ENCODE measurements around the gene RRP1B. TPM values are rescaled to one million over a fixed set of nuclear protein-coding genes. Genes with fewer than 3 reads are reported as not detected.

RRP1B gene
- total and polyA plus RNA-seq, 2 donors (not counting 1 experiment from before 2014, with no cell fraction given): 6.0 to 22.4 TPM

- H3K27ac ChIP-seq (ENCODE audit: low read length in 2 of 2): no peak overlapping the region
- WGBS (ENCODE audit: insufficient coverage): 27% methylated on average over 2 of the region's 4 CpGs
- no peak for ATAC-seq (ENCODE audit: low read depth)
- CTCF ChIA-PET: no interaction called here
- no peak overlapping the region for H3K4me2 ChIP-seq (replicated peaks; ENCODE audit: low read depth, low read length, poor library complexity, severe bottlenecking)
- POLR2A ChIA-PET: no interaction called here
- no peak overlapping the region for H3K4me3 Mint-ChIP-seq
- H3K36me3 ChIP-seq (replicated peaks in 1 of 2; ENCODE audit: control extremely low read depth in 1 of 2, control insufficient read depth in 1 of 2, extremely low read depth in 1 of 2, insufficient read depth in 2 of 2, low read length in 1 of 2): peaks cover 0 to 36% of the 10 kb centered on the region in 2 experiments
- no peaks in the 10 kb centered on the region for H3K27me3 ChIP-seq (replicated peaks in 1 of 4; ENCODE audit: control extremely low read depth in 1 of 4, control insufficient read depth in 3 of 4, insufficient read depth in 4 of 4, low read length in 3 of 4)
- no peak for TF ChIP-seq EZH2 (IDR thresholded peaks at IDR 0.05; ENCODE audit: borderline replicate concordance, insufficient read depth, low read depth, low read length, poor library complexity, severe bottlenecking)
- no peak for TF ChIP-seq CTCF (IDR thresholded peaks at IDR 0.05)
- peaks cover 68% of the 10 kb centered on the region for H4K20me1 ChIP-seq (ENCODE audit: control insufficient read depth, insufficient read depth, low read length, poor library complexity, severe bottlenecking)
- intact Hi-C loops (cut with micrococcal nuclease): no loop called here
- peaks cover 38% of the 10 kb centered on the region for H3K4me1 Mint-ChIP-seq
- H3K79me2 ChIP-seq (ENCODE audit: control insufficient read depth, insufficient read depth, low read length): peaks cover 78% of the 10 kb centered on the region
- DNase-seq: no peak
- no peaks in the 10 kb centered on the region for H3K27me3 Mint-ChIP-seq
- H3K27ac Mint-ChIP-seq: no peak overlapping the region
- no peak overlapping the region for H3K9ac ChIP-seq (ENCODE audit: low read length)
- H3K9me3 ChIP-seq (ENCODE audit: control extremely low read depth in 1 of 3, control insufficient read depth in 2 of 3, insufficient read depth in 1 of 3, low read length in 2 of 3): peaks cover 0 to 3% (median 0%) of the 10 kb centered on the region in 3 donors
- H3K4me1 ChIP-seq (ENCODE audit: control insufficient read depth in 2 of 2, insufficient read depth in 2 of 2, low read length in 2 of 2): peaks cover 16 to 21% of the 10 kb centered on the region in 2 donors
- H3K4me3 ChIP-seq (ENCODE audit: control extremely low read depth in 1 of 5, extremely low read depth in 1 of 5, insufficient read depth in 1 of 5, low read depth in 2 of 5, low read length in 4 of 5): no peak overlapping the region
- no peaks in the 10 kb centered on the region for H3K9me3 Mint-ChIP-seq (ENCODE audit: insufficient read depth)
- H2AFZ ChIP-seq (ENCODE audit: insufficient read depth, low read depth, low read length, poor library complexity, severe bottlenecking): no peak overlapping the region
Measured at GRCh38 chr21:43664358-43664757, 5.0 kb downstream of the RRP1B start.

- no peak overlapping the region for H3K27ac Mint-ChIP-seq
Measured at GRCh38 chr21:43665879-43666278, 6.5 kb downstream of the RRP1B start.

More at GRCh38 chr21:43665879-43666278, 6.5 kb downstream of the RRP1B start:
- TF ChIP-seq EZH2 (IDR thresholded peaks at IDR 0.05; ENCODE audit: borderline replicate concordance, insufficient read depth, low read depth, low read length, poor library complexity, severe bottlenecking): no peak
- TF ChIP-seq CTCF (IDR thresholded peaks at IDR 0.05): no peak
- Histone ChIP-seq H3K9ac (ENCODE audit: low read length) (no peak overlapping the region), H3K4me1 (ENCODE audit: control insufficient read depth in 2 of 2, insufficient read depth in 2 of 2, low read length in 2 of 2) (peaks cover 10% of the 10 kb centered on the region in 2 donors), H3K27ac (ENCODE audit: low read length in 2 of 2) (no peak overlapping the region), H2AFZ (ENCODE audit: insufficient read depth, low read depth, low read length, poor library complexity, severe bottlenecking) (no peak overlapping the region), H4K20me1 (ENCODE audit: control insufficient read depth, insufficient read depth, low read length, poor library complexity, severe bottlenecking) (peaks cover 74% of the 10 kb centered on the region), H3K9me3 (ENCODE audit: control extremely low read depth in 1 of 3, control insufficient read depth in 2 of 3, insufficient read depth in 1 of 3, low read length in 2 of 3) (peaks cover 0 to 3% (median 0%) of the 10 kb centered on the region in 3 donors), H3K79me2 (ENCODE audit: control insufficient read depth, insufficient read depth, low read length) (peaks cover 92% of the 10 kb centered on the region), H3K36me3 (replicated peaks in 1 of 2; ENCODE audit: control extremely low read depth in 1 of 2, control insufficient read depth in 1 of 2, extremely low read depth in 1 of 2, insufficient read depth in 2 of 2, low read length in 1 of 2) (peaks cover under 1 to 45% of the 10 kb centered on the region in 2 experiments), H3K27me3 (replicated peaks in 1 of 4; ENCODE audit: control extremely low read depth in 1 of 4, control insufficient read depth in 3 of 4, insufficient read depth in 4 of 4, low read length in 3 of 4) (no peaks in the 10 kb centered on the region), H3K4me2 (replicated peaks; ENCODE audit: low read depth, low read length, poor library complexity, severe bottlenecking) (no peak overlapping the region), H3K4me3 (ENCODE audit: control extremely low read depth in 1 of 5, extremely low read depth in 1 of 5, insufficient read depth in 1 of 5, low read depth in 2 of 5, low read length in 4 of 5) (no peak overlapping the region)
- no peaks in the 10 kb centered on the region for H3K9me3 Mint-ChIP-seq (ENCODE audit: insufficient read depth)
- CTCF ChIA-PET: no interaction called here
- intact Hi-C loops (cut with micrococcal nuclease): no loop called here
- H3K4me1 Mint-ChIP-seq: peaks cover 27% of the 10 kb centered on the region
- H3K27me3 Mint-ChIP-seq: no peaks in the 10 kb centered on the region
- POLR2A ChIA-PET: no interaction called here
- peak; percentile 1 for DNase-seq
- ATAC-seq (ENCODE audit: low read depth): no peak
- H3K4me3 Mint-ChIP-seq: no peak overlapping the region
- WGBS (ENCODE audit: insufficient coverage): 97% methylated on average over 4 of the region's 4 CpGs

Measured in B cell (primary cell).